Neural progenitor cell (in vitro differentiated cells): ENCODE measurements around the gene CNPY4. TPM values are rescaled to one million over a fixed set of nuclear protein-coding genes. Genes with fewer than 3 reads are reported as not detected.
A peak's percentile ranks its signal among the peaks of the same experiment; 100 is the strongest.

Experiments
- DNase-seq: peaks from one replicate; pipeline ENCODE4 v3.0.0-alpha.2; 2016; ENCODE audit warnings: low spot score
- H2AFZ ChIP-seq: fragments of 200-600 bp; sonication (generic); replicated peaks from 2 replicates; pipeline ENCODE4 v1.6.1; 2016; ENCODE audit warnings: antibody characterized with exemption
- H3F3A ChIP-seq: fragments of 200-600 bp; sonication (generic); 2 replicates; pipeline ENCODE4 v1.6.1; 2016; ENCODE audit warnings: antibody characterized with exemption, low read depth
- H3K27ac ChIP-seq: fragments of 200-600 bp; sonication (generic); 2 replicates; pipeline ENCODE4 v1.5.1; 2016; ENCODE audit warnings: mild to moderate bottlenecking
- H3K27me3 ChIP-seq: fragments of 200-600 bp; sonication (generic); 2 replicates; pipeline ENCODE4 v1.6.1; 2016; ENCODE audit warnings: mild to moderate bottlenecking, moderate library complexity
- H3K36me3 ChIP-seq: fragments of 200-600 bp; sonication (generic); 2 replicates; pipeline ENCODE4 v1.5.1; 2016
- H3K4me1 ChIP-seq: fragments of 200-600 bp; sonication (generic); 2 replicates; pipeline ENCODE4 v1.6.1; 2016; ENCODE audit warnings: mixed run types
- H3K4me2 ChIP-seq: fragments of 200-600 bp; sonication (generic); 2 replicates; pipeline ENCODE4 v1.6.1; 2016
- H3K4me3 ChIP-seq: fragments of 200-600 bp; sonication (generic); 2 replicates; pipeline ENCODE4 v1.5.1; 2016
- H3K79me2 ChIP-seq: fragments of 200-600 bp; sonication (generic); 2 replicates; pipeline ENCODE4 v1.6.1; 2016; ENCODE audit warnings: low read depth
- H3K9ac ChIP-seq: fragments of 200-600 bp; sonication (generic); 2 replicates; pipeline ENCODE4 v1.6.1; 2016
- H3K9me3 ChIP-seq: fragments of 200-600 bp; sonication (generic); 2 replicates; pipeline ENCODE4 v1.5.1; 2016; ENCODE audit warnings: low read depth
- H4K20me1 ChIP-seq: fragments of 200-600 bp; sonication (generic); 2 replicates; pipeline ENCODE4 v1.6.1; 2016; ENCODE audit warnings: low read depth
- H3K27ac Mint-ChIP-seq: 3 replicates; pipeline ENCODE4 v1.8.0; 2021; ENCODE audit warnings: mixed read lengths
- H3K27me3 Mint-ChIP-seq: 2 replicates; pipeline ENCODE4 v1.8.0; 2022; ENCODE audit warnings: low read depth, mild to moderate bottlenecking, inconsistent platforms, moderate library complexity, mixed read lengths; ENCODE audit not compliant: insufficient read depth
- H3K36me3 Mint-ChIP-seq: 3 replicates; pipeline ENCODE4 v1.8.0; 2021; ENCODE audit warnings: mixed read lengths
- H3K4me1 Mint-ChIP-seq: 3 replicates; pipeline ENCODE4 v1.8.0; 2021; ENCODE audit warnings: mixed read lengths
- H3K4me3 Mint-ChIP-seq: 3 replicates; pipeline ENCODE4 v1.8.0; 2021; ENCODE audit warnings: mild to moderate bottlenecking, moderate library complexity, mixed read lengths
- H3K9me3 Mint-ChIP-seq: 3 replicates; pipeline ENCODE4 v1.8.0; 2020; ENCODE audit warnings: mixed read lengths
- CTCF ChIP-seq: fragments of 200-600 bp; sonication (generic); IDR thresholded peaks from 2 replicates; pipeline ENCODE4 v1.5.1; 2017; ENCODE audit warnings: antibody characterized with exemption, mild to moderate bottlenecking
- EZH2 ChIP-seq: fragments of 200-600 bp; sonication (generic); IDR thresholded peaks from 2 replicates; pipeline ENCODE4 v1.6.1; 2017; ENCODE audit warnings: antibody characterized with exemption, mild to moderate bottlenecking, moderate library complexity
- EZH2phosphoT487 ChIP-seq: fragments of 200-600 bp; sonication (generic); IDR thresholded peaks from 2 replicates; pipeline ENCODE4 v1.6.1; 2017; ENCODE audit warnings: antibody characterized with exemption
- total RNA-seq: library from RNA; depleted of rRNA; stranded (reverse); fragments of >200 nt; gene quantifications from 2 replicates; pipeline ENCODE4 v1.2.3, GENCODE V29; 2015; ENCODE audit warnings: low replicate concordance

Gene CNPY4
- total RNA-seq, 1 donor from 2014 or later, result 25.8 TPM

- H3K4me3 Mint-ChIP-seq, result peak overlapping the region; percentile 95
- Histone ChIP-seq H3K27ac (peak overlapping the region; percentile 98), H3K27me3 (no peaks in the 10 kb centered on the region), H3K4me1 (peaks cover 14% of the 10 kb centered on the region), H3K9ac (peak overlapping the region; percentile 99), H3F3A (peaks cover 67% of the 10 kb centered on the region), H2AFZ (peak overlapping the region; percentile 4), H3K79me2 (peaks cover 65% of the 10 kb centered on the region), H4K20me1 (peaks cover 46% of the 10 kb centered on the region), H3K4me3 (peak overlapping the region; percentile 94), H3K9me3 (no peaks in the 10 kb centered on the region), H3K4me2 (peak overlapping the region; percentile 100), H3K36me3 (peaks cover 23% of the 10 kb centered on the region)
- no peak for TF ChIP-seq EZH2
- no peak for TF ChIP-seq CTCF
- no peak for TF ChIP-seq EZH2phosphoT487
- peak overlapping the region; percentile 98 for H3K27ac Mint-ChIP-seq
- no peaks in the 10 kb centered on the region for H3K9me3 Mint-ChIP-seq
- H3K4me1 Mint-ChIP-seq, result peaks cover 41% of the 10 kb centered on the region
- peaks cover 29% of the 10 kb centered on the region for H3K27me3 Mint-ChIP-seq
- DNase-seq, result peak; percentile 97
- H3K36me3 Mint-ChIP-seq, result peaks cover 44% of the 10 kb centered on the region
Observed at GRCh38 chr7:100100420-100101015, 18.9 kb upstream of the CNPY4 start.

- H4K20me1 ChIP-seq, result peaks cover 39% of the 10 kb centered on the region
- H3K79me2 ChIP-seq, result peaks cover 58% of the 10 kb centered on the region
- no peaks in the 10 kb centered on the region for H3K27me3 ChIP-seq
- peak; percentile 99 for DNase-seq
- H3K36me3 Mint-ChIP-seq, result peaks cover 38% of the 10 kb centered on the region
- no peak for TF ChIP-seq EZH2phosphoT487
- TF ChIP-seq CTCF, result no peak
- TF ChIP-seq EZH2, result no peak
- peaks cover 25% of the 10 kb centered on the region for H3K27me3 Mint-ChIP-seq
- H3F3A ChIP-seq, result peaks cover 60% of the 10 kb centered on the region
- peaks cover 41% of the 10 kb centered on the region for H3K4me1 Mint-ChIP-seq
- peak within 1 kb of the TSS; percentile 95 for H3K4me3 Mint-ChIP-seq
- H2AFZ ChIP-seq, result peak within 1 kb of the TSS; percentile 61
- peak within 1 kb of the TSS; percentile 99 for H3K9ac ChIP-seq
- H3K27ac ChIP-seq, result peak within 1 kb of the TSS; percentile 98
- H3K9me3 ChIP-seq, result no peaks in the 10 kb centered on the region
- H3K4me2 ChIP-seq, result peak within 1 kb of the TSS; percentile 100
- H3K36me3 ChIP-seq, result peaks cover 23% of the 10 kb centered on the region
- peak within 1 kb of the TSS; percentile 98 for H3K27ac Mint-ChIP-seq
- H3K9me3 Mint-ChIP-seq, result no peaks in the 10 kb centered on the region
- peak within 1 kb of the TSS; percentile 94 for H3K4me3 ChIP-seq
- peaks cover 14% of the 10 kb centered on the region for H3K4me1 ChIP-seq
Observed at GRCh38 chr7:100101016-100101862, 18.2 kb upstream of the CNPY4 start, which contains the start of the genes AP4M1 and MCM7. TSS of gene AP4M1 (plus strand) at chr7:100101643. CDS start at chr7:100101715, 72 bp downstream. TSS of gene MCM7 (minus strand) at chr7:100101397. CDS start at chr7:100101294, 103 bp downstream.

DNA sequence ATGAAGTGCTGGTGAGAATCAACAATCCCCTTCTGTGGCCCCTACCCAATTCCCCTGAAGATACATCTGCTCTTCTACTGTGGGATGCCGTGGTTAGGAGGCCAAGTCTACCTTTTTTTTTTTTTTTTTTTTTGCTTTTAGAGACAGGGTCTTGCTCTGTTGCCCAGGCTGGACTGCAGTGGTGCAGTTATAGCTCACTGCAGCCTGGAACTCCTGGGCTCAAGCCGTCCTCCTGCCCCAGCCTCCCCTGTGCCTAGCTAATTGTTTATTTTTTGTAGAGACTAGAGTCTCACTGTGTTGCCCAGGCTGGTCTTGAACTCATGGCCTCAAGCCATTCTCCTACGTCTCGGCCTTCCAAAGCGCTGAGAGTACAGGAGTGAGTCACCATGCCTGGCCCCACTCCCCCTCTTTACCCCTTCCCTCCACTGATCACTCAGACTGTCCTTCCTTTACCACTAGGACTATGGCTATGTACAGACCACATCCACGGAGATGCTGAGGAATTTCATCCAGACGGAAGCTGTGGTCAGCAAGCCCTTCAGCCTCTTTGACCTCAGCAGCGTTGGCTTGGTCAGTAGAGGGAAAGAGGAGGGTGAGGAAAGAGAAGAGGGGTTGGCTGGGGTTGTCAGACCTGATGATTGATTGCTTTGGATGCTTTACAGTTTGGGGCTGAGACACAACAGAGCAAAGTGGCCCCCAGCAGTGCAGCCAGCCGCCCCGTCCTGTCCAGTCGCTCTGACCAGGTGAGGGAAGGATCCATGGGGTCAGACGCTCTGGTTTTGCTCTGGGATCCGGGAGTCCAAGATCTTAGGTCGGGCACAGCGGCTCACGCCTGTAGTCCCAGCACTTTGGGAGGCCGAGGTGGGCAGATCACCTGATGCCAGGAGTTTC, 16.2 kb upstream of the CNPY4 start:
- Histone ChIP-seq H3K4me2 (no peak overlapping the region), H4K20me1 (peaks cover 21% of the 10 kb centered on the region), H3K9ac (no peak overlapping the region), H3K4me3 (no peak overlapping the region), H3K27me3 (no peaks in the 10 kb centered on the region), H3F3A (peaks cover 42% of the 10 kb centered on the region), H3K79me2 (peaks cover 40% of the 10 kb centered on the region), H2AFZ (no peak overlapping the region), H3K27ac (no peak overlapping the region), H3K36me3 (peaks cover 18% of the 10 kb centered on the region), H3K9me3 (no peaks in the 10 kb centered on the region), H3K4me1 (peaks cover 14% of the 10 kb centered on the region)
- H3K27me3 Mint-ChIP-seq, result peaks cover 24% of the 10 kb centered on the region
- H3K36me3 Mint-ChIP-seq, result peaks cover 32% of the 10 kb centered on the region
- DNase-seq, result no peak
- H3K9me3 Mint-ChIP-seq, result no peaks in the 10 kb centered on the region
- no peak for TF ChIP-seq EZH2phosphoT487
- TF ChIP-seq CTCF, result no peak
- no peak for TF ChIP-seq EZH2
- H3K4me3 Mint-ChIP-seq, result peak overlapping the region; percentile 95
- H3K27ac Mint-ChIP-seq, result peak overlapping the region; percentile 81
- peaks cover 33% of the 10 kb centered on the region for H3K4me1 Mint-ChIP-seq
